Caki2 (cell line): ENCODE data around the gene DPEP2. TPM values are rescaled to one million over a fixed set of nuclear protein-coding genes. Genes with fewer than 3 reads are reported as not detected.
A peak's percentile ranks its signal among the peaks of the same experiment; 100 is the strongest.
"Not testable (repeated sequence)": the region's sequence is repeated elsewhere in the genome, so short reads cannot be mapped to it uniquely, and the experiment has no call there.

Experiments
- DNase-seq: peaks from one replicate; pipeline ENCODE4 v3.0.0-alpha.2; 2015; ENCODE audit warnings: low read depth
- in situ Hi-C: cut with HindIII; loops from 2 replicates; pipeline ENCODE4 v1.10.0; 2016; ENCODE audit warnings: low sequenced_read_pairs, low pct_unique_long_range_greater_than_20kb, mixed read lengths
- total RNA-seq: library from RNA; depleted of rRNA; stranded (reverse); fragments of >200 nt; shearing (Covaris generic); gene quantifications from 2 replicates; pipeline ENCODE4 v1.2.3, GENCODE V29; 2014; ENCODE audit warnings: low replicate concordance; rRNA removed

Gene DPEP2, protein sequence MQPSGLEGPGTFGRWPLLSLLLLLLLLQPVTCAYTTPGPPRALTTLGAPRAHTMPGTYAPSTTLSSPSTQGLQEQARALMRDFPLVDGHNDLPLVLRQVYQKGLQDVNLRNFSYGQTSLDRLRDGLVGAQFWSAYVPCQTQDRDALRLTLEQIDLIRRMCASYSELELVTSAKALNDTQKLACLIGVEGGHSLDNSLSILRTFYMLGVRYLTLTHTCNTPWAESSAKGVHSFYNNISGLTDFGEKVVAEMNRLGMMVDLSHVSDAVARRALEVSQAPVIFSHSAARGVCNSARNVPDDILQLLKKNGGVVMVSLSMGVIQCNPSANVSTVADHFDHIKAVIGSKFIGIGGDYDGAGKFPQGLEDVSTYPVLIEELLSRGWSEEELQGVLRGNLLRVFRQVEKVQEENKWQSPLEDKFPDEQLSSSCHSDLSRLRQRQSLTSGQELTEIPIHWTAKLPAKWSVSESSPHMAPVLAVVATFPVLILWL
- not detected in 2 replicates for total RNA-seq

DNA sequence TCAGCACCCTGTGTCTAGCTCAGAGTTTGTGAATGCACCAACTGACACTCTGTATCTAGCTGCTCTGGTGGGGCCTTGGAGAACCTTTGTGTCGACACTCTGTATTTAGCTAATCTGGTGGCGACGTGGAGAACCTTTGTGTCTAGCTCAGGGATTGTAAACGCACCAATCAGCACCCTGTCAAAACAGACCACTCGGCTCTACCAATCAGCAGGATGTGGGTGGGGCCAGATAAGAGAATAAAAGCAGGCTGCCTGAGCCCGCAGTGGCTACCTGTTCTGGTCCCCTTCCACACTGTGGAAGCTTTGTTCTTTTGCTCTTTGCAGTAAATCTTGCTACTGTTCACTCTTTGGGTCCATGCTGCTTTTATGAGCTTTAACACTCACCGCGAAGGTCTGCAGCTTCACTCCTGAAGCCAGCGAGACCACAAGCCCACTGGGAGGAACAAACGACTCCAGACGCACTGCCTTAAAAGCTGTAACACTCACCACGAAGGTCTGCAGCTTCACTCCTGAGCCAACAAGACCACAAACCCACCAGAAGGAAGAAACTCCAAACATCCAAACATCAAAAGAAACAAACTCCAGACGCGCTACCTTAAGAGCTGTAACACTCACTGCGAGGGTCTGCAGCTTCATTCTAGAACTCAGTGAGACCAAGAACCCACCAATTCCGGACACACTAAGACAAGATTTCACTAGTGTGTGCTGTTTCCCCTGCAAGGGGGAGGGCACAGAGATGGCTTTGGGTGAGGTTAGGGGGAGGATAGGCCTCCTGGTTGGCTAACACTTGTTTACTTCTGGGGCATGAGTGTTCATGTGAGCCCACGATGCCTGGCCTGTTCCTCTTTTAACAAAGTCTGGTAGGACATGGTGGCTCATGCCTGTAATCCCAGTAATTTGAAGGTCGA is at the start of gene DPEP2:
DPEP2 (minus strand) TSS at position 706 of the 910 bp plus-strand sequence. CDS start 6,272 bp downstream, outside the sequence.
- DNase-seq, in situ Hi-C loops: not testable (repeated sequence)

DNA sequence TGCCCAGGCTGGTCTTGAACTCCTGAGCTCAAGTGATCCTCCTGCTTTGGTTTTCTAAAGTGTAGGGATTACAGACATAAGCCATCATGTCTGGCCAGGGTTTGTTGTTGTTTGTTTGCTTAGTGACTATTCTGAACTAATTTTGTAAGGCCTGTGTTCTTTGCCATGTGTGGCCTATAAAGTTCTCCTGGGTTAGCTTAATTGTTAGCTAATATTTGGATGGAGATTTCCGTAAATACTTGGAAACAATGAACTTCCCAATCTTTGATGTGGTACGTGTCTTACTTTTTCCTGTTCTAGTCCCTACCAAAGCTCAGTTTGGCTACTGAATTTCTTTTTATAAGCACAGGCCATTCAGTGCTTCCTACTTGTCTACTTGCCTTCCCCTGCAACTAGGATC is 48.7 kb upstream of the DPEP2 start:
- DNase-seq = no peak
- in situ Hi-C loops = no loop called here

DNA sequence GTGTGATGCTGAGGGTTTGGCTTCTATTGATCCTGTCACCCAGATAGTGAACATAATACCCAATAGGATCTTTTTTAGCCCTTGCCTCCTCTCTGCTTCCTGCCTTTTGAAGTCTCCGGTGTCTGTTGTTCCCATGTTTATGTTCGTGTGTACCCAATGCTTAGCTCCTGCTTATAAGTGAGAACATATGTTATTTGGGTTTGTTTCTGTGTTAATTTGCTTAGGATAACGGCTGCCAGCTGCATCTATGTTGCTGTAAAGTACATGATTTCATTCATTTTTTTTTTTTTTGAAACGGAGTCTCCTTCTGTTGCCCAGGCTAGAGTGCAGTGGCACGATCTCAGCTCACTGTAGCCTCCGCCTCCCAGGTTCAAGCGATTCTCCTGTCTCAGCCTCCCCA is 46.8 kb upstream of the DPEP2 start:
- in situ Hi-C loops = no loop called here
- no peak for DNase-seq

DNA sequence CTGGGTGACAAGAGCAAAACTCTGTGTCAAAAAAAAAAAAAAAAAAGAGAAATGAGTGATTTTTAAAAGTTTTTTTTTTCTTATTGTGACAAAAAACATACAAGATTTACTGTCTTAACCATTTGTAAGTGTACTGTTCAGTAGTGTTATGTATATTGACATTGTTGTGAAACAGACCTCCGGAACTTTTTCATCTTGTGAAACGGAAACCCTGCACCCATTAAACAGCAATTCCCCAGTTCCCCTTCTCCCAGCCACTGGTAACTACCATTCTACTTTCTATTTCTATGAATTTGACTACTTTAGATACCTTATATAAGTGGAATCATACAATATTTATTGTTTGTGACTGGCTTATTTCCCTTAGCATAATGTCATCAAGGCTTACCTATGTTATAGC is 42.5 kb upstream of the DPEP2 start:
- in situ Hi-C loops = no loop called here
- no peak for DNase-seq

DNA sequence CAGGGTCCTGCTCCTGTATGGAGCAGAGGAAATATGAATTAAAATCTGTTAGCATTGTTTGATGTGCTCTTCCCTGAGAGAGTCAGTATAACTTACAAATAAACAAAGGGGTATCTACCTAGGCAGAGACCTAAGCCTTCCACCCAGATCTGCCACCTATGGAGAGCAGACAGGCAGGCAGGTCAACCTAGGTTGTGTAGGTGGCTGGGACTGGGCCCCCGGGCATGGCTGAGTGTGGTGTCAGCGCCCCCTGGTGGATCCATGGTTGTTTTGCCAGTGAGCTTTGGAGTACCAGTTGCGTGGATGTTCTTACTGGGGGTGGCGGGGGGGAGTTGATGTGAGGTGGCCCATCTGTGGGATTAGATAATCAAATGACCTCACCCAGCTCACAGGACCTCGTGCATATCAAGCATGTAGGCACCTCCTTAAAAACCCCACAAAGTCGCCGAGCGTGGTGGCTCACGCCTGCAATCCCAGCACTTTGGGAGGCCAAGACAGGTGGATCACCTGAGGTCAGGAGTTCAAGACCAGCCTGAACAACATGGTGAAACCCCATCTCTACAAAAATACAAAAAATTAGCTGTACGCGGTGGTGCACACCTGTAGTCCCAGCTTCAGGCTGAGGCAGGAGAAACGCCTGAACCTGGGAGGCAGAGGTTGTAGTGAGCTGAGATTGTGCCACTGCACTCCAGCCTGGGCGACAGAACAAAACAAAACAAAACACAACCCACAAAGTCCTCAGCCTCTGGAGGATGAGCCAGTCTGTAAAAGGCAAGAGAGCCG is 41.4 kb upstream of the DPEP2 start:
- in situ Hi-C loops = no loop called here

DNA sequence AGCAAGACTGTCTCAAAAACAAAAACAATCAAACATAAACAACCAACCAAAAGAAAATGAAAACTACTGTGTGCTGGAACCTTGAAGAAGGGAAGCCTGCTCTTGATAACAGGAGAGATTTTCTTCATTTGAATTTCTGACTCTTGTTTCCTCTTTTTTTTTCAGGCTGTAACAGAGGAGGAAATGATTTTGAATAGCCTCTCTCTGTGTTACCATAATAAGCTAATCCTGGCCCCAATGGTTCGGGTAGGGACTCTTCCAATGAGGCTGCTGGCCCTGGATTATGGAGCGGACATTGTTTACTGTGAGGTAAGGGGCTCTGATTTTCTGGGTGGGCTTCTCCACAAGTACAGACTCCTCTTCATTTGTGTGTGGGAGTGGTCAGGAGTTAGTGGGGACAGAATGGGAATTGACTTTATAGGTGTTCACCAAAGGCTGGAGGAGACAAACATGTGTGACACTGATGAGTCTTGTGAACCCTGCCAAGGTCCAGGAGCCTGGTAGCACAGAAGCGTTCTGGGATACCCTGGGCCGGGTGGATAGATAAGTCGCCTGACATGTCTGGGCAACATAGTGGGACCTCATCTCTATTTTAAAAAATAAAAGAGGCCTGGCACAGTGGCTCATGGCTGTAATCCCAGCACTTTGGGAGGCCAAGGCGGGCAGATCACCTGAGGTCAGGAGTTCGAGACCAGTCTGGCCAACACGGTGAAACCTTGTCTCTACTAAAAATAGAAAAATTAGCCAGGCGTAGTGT is 38.7 kb upstream of the DPEP2 start:
- in situ Hi-C loops = no loop called here
- no peak for DNase-seq

More for the DNA sequence above, 41.4 kb upstream of the DPEP2 start:
- peak; percentile 56 for DNase-seq

DNA sequence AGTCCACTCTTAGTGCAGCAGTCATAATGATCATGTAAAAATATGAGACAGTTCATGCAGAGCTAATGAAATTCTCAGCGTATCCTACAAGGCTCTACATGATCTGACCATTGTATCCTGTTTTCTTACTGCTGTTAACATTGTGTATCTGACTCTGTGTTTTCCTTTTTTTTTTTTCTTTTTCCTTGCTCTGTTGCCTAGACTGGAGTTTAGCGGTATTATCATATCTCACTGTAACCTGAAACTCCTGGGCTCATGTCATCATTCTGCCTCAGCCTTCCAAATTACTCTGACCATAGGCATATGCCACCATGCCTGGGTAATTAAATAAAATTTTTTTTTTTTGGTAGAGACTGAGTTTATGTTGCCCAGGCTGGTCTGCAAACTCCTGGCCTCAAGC is 35.9 kb upstream of the DPEP2 start:
- in situ Hi-C loops = no loop called here

DNA sequence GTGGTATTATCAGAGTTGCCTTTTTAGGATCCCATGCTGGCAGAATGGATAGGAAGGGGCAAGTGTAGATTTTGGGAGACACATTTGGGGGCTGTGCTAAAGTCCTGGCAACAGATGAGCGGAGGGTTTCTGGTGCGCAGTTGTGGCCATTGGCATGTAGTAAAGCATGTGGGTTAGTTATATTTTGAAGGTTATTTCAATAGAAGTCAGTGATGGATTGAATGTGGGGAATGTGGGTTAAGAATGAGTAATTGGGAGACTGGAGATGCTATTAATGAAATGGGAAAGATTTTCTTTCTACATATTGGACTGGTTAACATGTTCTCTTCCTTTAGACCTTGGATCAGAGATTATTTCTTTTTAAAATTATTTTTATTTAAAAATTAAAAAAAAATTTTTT is 33.8 kb upstream of the DPEP2 start:
- no peak for DNase-seq
- in situ Hi-C loops = no loop called here

More for the DNA sequence above, 35.9 kb upstream of the DPEP2 start:
- no peak for DNase-seq

DNA sequence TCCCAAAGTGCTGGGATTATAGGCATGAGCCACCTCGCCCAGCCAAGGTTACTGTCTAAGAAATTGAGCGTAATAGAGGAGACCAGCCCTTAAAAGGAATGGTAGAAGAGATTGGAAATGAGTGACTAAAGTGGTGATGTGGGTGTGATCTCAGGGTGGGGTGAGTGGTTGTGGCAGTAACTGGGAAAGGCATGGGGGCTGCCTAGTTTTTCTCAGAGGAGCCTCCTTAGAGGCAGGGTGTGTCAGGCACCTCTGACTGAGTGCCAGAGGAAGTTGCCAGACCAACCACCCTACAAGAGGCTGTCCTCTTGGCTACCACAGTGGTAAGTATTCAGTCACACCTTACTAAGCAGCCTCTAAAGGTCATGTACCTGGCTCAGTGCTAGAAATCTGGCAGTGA is 32.7 kb upstream of the DPEP2 start:
- peak; percentile 64 for DNase-seq
- in situ Hi-C loops = no loop called here

DNA sequence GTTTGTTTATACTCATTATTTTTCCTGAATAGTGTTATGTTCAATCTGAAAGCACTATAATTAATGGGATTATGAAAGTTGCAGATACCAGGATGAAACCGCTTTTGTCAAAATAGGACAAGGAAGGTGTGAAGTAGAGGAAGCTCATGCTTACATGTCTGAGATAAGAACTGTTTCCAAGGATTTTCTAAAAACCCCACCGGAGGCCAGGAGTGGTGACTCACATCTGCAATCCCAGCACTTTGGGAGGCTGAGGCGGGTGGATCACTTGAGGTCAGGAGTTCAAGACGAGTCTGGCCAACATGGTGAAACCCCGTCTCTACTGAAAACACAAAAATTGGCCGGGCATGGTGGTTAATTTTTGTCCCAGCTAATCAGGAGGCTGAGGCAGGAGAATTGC is 30.8 kb upstream of the DPEP2 start:
- in situ Hi-C loops = not testable (repeated sequence)
- peak; percentile 50 for DNase-seq

DNA sequence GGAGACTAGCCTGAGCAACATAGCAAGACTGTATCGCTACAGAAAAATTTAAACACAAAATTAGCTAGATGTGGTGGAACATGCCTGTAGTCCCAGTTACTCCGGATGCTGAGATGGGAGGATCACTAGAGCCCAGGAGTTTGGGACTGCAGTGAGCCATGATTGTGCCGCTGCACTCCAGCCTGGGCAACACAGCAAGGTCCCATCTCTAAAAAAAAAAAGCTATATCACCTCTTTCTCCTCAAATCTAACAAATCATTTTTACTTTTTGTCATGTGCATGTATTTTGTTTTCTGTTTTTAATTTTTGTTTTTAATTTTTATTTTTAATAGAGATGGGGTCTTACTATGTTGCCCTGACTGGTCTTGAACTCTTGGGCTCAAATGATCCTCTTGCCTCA is 29.7 kb upstream of the DPEP2 start:
- in situ Hi-C loops = no loop called here
- no peak for DNase-seq

DNA sequence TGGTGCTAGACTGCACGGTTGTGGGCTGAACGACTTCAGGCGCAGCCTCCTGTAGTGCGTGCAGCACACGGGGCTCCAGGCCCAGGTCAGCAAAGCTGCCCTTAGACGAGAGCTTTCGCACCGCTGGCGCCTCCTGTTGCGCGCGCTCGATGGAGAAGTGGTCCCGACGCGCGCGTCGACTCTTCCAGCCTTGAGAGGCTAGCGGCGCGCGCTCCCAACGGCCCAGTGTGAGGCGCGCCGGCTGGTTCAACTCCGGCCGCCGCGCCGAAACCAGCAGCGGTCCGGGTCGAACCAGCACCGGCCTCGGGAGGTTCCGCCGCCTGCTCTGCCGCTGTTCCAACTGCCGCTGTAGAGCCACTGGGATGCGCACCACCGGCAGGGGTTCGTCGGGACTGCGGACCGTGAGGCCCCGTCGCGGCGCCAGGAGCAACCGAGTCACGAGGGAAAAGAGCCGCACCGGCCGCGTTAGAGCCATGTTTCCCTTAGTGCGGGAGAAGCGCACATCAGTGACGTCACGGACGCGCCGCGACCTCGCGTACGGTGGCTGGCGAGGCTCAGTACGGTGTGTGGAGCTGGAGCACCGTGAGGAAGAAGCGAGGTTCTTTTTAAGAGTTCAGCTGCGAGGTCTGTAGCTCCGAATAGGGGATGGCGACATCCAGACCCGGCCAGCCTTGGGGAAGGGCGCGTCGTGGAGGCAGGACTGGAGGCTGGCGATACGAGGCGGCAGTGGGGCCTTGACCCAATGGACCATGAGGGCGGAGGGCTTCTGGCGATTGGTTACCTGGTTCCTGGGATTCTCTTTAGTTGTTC is 23.6 kb upstream of the DPEP2 start, which contains the start of the genes DDX28 and DUS2:
DDX28 (minus strand) TSS at position 505 of the 810 bp plus-strand sequence; CDS start at position 475, 30 bp downstream.
DUS2 (plus strand) TSS at position 557 of the 810 bp plus-strand sequence. CDS start 14,740 bp downstream, outside the sequence.
- peak; percentile 84 for DNase-seq
- in situ Hi-C loops = no loop called here

DNA sequence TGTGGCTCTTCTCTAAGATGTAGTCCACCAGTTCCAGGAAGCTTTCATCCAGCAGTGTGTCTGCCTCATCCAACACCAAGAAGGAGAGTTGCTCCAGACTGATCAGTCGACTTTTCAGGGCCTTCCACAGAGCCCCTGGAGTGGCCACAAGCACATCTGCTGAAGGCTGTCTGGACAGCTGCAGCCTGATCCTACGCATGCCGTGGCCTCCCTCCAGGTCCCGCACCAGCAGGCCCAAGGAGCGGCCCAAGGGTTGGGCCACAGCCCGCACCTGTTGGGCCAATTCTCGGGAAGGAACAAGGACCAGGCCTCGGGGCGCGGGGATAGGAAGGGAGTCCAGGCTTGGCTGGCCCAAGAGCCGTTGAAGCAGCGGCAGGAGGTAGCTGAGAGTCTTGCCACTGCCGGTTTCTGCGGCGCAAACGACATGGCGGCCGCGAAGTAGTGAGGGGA is 23.0 kb upstream of the DPEP2 start:
- no peak for DNase-seq
- in situ Hi-C loops = no loop called here

DNA sequence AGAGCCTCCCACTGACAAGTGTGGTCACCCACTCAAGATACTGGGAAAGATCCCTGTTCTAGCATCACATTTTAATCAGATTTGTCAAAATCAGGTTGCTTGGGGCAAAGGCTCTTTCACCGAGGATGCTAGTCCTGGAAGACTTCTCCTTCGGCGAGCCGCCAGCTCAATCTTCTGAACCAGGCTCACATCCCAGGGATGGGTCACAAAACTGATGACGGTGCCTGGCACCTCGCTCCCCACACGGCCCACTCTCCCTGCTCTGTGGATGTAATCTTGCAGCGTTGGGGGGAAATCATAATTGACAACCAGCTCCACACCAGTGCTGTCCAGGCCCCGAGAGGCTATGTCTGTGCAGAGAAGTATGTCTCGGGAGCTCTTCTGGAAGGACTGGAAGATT is 22.2 kb upstream of the DPEP2 start:
- no peak for DNase-seq
- in situ Hi-C loops = no loop called here

DNA sequence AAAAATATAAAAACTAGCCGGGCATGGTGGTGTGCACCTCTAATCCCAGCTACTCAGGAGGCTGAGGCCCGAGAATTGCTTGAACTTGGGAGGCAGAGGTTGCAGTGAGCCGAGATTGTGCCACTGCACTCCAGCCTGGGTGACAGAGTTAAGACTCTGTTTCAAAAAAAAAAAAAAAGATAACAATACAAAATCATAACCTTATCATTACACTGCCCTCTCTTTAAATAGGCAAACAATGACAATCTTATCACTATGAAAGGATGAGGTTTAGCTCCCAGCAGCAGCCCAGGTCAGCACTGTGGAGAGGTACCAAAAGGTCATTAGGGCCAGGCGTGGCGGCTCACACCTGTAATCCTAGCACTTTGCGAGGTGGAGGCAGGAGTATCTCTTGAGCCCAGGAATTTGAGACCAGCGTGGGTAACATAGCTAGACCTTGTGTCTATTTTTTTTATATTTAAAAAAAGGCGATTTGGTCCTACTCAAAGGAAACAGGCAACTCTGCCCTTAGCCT is 19.9 kb upstream of the DPEP2 start:
- in situ Hi-C loops = no loop called here
- no peak for DNase-seq

DNA sequence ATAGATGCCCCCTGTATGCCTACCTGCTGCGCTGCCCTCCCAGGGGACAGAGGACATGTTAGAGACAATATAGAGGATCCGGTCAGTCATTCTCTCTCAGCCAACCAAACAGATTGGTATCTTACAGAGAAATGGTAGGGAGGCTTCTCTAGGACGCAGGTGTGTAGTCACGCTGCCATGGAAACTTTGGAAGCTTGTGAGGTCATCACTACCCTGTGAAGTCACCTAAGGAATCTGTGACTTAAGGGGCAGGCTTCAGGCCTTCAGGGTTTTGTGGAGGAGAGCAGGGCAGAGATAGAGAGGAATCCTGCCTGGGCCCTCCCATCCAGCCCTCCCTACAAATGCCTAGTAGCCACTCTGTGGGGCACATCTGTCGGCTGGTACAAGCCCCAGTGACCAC is 16.4 kb upstream of the DPEP2 start, which contains the start of gene DPEP2NB:
DPEP2NB (minus strand) TSS at position 231 of the 400 bp plus-strand sequence; CDS start at position 90, 141 bp downstream.
- in situ Hi-C loops = no loop called here
- DNase-seq = no peak
